ENCODE measurements around the gene SCYL3.
"Not testable (repeated sequence)": the region's sequence is repeated elsewhere in the genome, so short reads cannot be mapped to it uniquely, and the experiment has no call there.

Gene SCYL3

GRCh38 chr1:169866577-169866976, 27.1 kb downstream of the SCYL3 start:
- H3K4me3 ChIP-seq (ENCODE audit: low read depth, low read length) = no peak overlapping the region
- no peak for TF ChIP-seq POLR2A (IDR thresholded peaks at IDR 0.05; ENCODE audit: extremely low read depth, insufficient read length)
- TF ChIP-seq MYC (IDR thresholded peaks at IDR 0.05; ENCODE audit: low read depth, low read length) = no peak
- no peak for TF ChIP-seq CTCF (IDR thresholded peaks at IDR 0.05; ENCODE audit: low read depth, low read length)
- no peak for TF ChIP-seq MAX (IDR thresholded peaks at IDR 0.05; ENCODE audit: low read depth, low read length)
- no peak for DNase-seq (ENCODE audit: low read depth)

- H3K4me3 ChIP-seq (ENCODE audit: low read depth, low read length); DNase-seq (ENCODE audit: low read depth): not testable (repeated sequence)
Measured at GRCh38 chr1:169864531-169864930, 29.2 kb downstream of the SCYL3 start.

GRCh38 chr1:169860750-169861149, 32.9 kb downstream of the SCYL3 start:
- no peak overlapping the region for H3K4me3 ChIP-seq (ENCODE audit: low read depth, low read length)
- DNase-seq (ENCODE audit: low read depth) = no peak
- no peak for TF ChIP-seq MYC (IDR thresholded peaks at IDR 0.05; ENCODE audit: low read depth, low read length)
- TF ChIP-seq MAX (IDR thresholded peaks at IDR 0.05; ENCODE audit: low read depth, low read length) = no peak
- TF ChIP-seq POLR2A (IDR thresholded peaks at IDR 0.05; ENCODE audit: extremely low read depth, insufficient read length) = no peak
- no peak for TF ChIP-seq CTCF (IDR thresholded peaks at IDR 0.05; ENCODE audit: low read depth, low read length)

DNA sequence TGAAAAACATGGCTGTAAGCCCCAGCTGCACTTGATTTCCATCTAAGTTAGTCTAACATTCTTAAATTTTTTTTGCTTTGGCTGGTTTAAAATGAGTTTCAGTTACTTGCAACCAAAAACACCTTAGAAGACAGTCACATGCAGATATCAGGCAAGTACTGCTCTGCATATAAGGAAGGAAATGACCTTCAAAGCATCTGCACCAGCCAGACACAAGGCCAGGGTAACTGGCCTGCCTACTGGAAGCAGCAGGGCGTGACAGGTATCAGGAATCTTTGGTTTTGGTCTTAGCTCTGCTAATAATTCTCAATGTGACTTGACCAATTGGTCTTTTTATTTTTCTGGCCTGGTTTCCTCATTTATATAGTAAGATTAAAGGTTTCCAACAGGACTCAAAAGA, 33.5 kb downstream of the SCYL3 start:
- no peak for DNase-seq (ENCODE audit: low read depth)
- TF ChIP-seq CTCF (IDR thresholded peaks at IDR 0.05; ENCODE audit: low read depth, low read length) (no peak), POLR2A (IDR thresholded peaks at IDR 0.05; ENCODE audit: extremely low read depth, insufficient read length) (no peak), MYC (IDR thresholded peaks at IDR 0.05; ENCODE audit: low read depth, low read length) (no peak), MAX (IDR thresholded peaks at IDR 0.05; ENCODE audit: low read depth, low read length) (no peak)

DNA sequence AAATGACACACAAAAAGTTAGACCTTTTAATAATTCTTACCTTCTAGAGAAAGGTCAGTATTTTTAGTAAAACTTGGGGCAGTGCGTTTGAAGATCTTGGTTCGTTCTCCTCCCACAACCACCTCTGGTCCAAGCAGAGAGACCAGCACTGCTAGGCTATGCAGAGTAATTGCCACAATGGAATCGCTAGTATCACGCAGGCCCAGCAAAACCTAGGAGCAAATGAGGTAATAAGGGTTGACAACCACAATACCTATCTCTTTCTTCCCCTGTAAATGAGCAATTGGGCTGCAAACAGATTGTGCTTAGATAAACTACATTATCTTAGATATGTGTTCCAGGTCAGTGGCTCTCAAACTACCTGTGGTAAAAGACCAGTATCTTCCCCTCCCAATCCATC, 34.7 kb downstream of the SCYL3 start:
- no peak for TF ChIP-seq MYC (IDR thresholded peaks at IDR 0.05; ENCODE audit: low read depth, low read length)
- no peak for TF ChIP-seq MAX (IDR thresholded peaks at IDR 0.05; ENCODE audit: low read depth, low read length)
- TF ChIP-seq CTCF (IDR thresholded peaks at IDR 0.05; ENCODE audit: low read depth, low read length) = no peak
- DNase-seq (ENCODE audit: low read depth) = no peak
- no peak overlapping the region for H3K4me3 ChIP-seq (ENCODE audit: low read depth, low read length)

More for the DNA sequence above, 33.5 kb downstream of the SCYL3 start:
- H3K4me3 ChIP-seq (ENCODE audit: low read depth, low read length) = no peak overlapping the region

DNA sequence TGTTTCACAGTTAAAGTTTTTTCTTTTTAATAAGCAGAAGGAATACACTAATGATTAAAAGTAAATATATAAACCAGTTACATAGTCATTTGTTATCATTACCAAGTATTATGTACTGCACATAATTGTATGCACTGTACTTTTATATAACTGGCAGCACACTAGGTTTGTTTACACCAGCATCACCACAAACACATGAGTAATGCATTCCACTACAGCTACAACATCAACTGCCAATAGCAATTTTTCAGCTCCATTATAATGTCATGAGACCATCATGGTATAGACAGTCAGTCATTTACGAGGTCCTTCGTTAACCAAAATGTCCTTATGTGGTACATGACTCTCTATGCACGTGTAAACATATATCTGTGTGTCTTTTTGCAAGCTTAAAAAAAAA, 35.2 kb downstream of the SCYL3 start:
- no peak overlapping the region for H3K4me3 ChIP-seq (ENCODE audit: low read depth, low read length)
- DNase-seq (ENCODE audit: low read depth) = no peak
- TF ChIP-seq MYC (IDR thresholded peaks at IDR 0.05; ENCODE audit: low read depth, low read length) (no peak), POLR2A (IDR thresholded peaks at IDR 0.05; ENCODE audit: extremely low read depth, insufficient read length) (no peak), CTCF (IDR thresholded peaks at IDR 0.05; ENCODE audit: low read depth, low read length) (no peak), MAX (IDR thresholded peaks at IDR 0.05; ENCODE audit: low read depth, low read length) (no peak)

All from NB4 (cell line).